Aorta (tissue), 5 donors: ENCODE data around the gene NFAT5. TPM values are rescaled to one million over a fixed set of nuclear protein-coding genes. Genes with fewer than 3 reads are reported as not detected.

Source experiments
- ATAC-seq: fragments of 200-7000 bp; cut with Tn5 transposase; one replicate; pipeline ENCODE4 v1.9.1; 2022; ENCODE audit warnings: moderate library complexity; ENCODE audit not compliant: low FRiP score
- DNase-seq, 2 donors: peaks; one replicate each; pipeline ENCODE4 v3.0.0-alpha.2; 2020
- H3K27ac ChIP-seq, 2 donors: one replicate each; pipeline ENCODE4 v1.5.1; 2013; ENCODE audit warnings: low read length in 2 of 2, mild to moderate bottlenecking in 2 of 2, moderate library complexity in 2 of 2, control low read depth in 1 of 2, inconsistent platforms in 1 of 2, low read depth in 1 of 2
- H3K27me3 ChIP-seq, 2 donors: one replicate each; pipeline ENCODE4 v1.6.1; 2013; ENCODE audit warnings: control low read depth in 1 of 2, low read length in 1 of 2, mild to moderate bottlenecking in 1 of 2, moderate library complexity in 1 of 2; ENCODE audit not compliant: insufficient read depth in 2 of 2, control insufficient read depth in 1 of 2
- H3K36me3 ChIP-seq, 2 donors: one replicate each; pipeline ENCODE4 v1.6.1; 2013; ENCODE audit warnings: control low read depth in 1 of 2, low read length in 1 of 2, mild to moderate bottlenecking in 1 of 2; ENCODE audit not compliant: insufficient read depth in 2 of 2, control insufficient read depth in 1 of 2
- H3K4me1 ChIP-seq, 2 donors: one replicate each; pipeline ENCODE4 v1.6.1; 2013; ENCODE audit warnings: low read length in 2 of 2, control low read depth in 1 of 2, mild to moderate bottlenecking in 1 of 2, moderate library complexity in 1 of 2; ENCODE audit not compliant: insufficient read depth in 2 of 2, control insufficient read depth in 1 of 2
- H3K4me3 ChIP-seq, 2 donors: one replicate each; pipeline ENCODE4 v1.5.1; 2013; ENCODE audit warnings: low read length in 2 of 2, control low read depth in 1 of 2, mild to moderate bottlenecking in 1 of 2
- H3K9me3 ChIP-seq: one replicate; pipeline ENCODE4 v1.6.1; 2013; ENCODE audit warnings: mild to moderate bottlenecking, low read length; ENCODE audit not compliant: control insufficient read depth
- WGBS, 2 donors: extraction: QIAGEN DNeasy Blood & Tissue Kit; methylation state at CpG; one replicate each; pipeline ENCODE4 v1.1.7; 2013; 5-methylcytosine and 5-hydroxymethylcytosine counted together
- intact Hi-C, 2 donors: fragments of 100-400 bp; cut with DNase I; formaldehyde crosslinking; loops; one replicate each; pipeline versions ENCODE4 v1.14.2 to v1.15.0; 2022
- polyA plus RNA-seq, 2 donors: library from polyadenylated mRNA; stranded (reverse); fragments of 200-250 nt; gene quantifications; one replicate each; pipeline ENCODE4 v1.2.3, GENCODE V29; 2013
- total RNA-seq, 2 donors: library from RNA; stranded (reverse); fragmentation: NEBNext Ultra II Directional; extraction: Animal tissue kit (Norgen Biotek cat#: 25700); gene quantifications; one replicate each; pipeline ENCODE4 v1.2.1, GENCODE V29; 2021
- donor health status: healthy with polysubstance abuse.
- donor health status: Bipolar disorder and iron deficiency.
- donor health status: DM: no; HTN: no; CAD: no.
- donor health status: DM: no; HTN: no; CAD: no.
- donor health status: DM: yes; HTN: yes; CAD: no.

NFAT5 gene
- total and polyA plus RNA-seq, 4 donors = 2.1 to 94.6 (median 36.4) TPM

- ATAC-seq = no peak
- no peaks in the 10 kb centered on the region for H3K36me3 ChIP-seq
- WGBS, 2 donors = 57 to 68% methylated on average over 1 of the region's 1 CpG
- no peaks in the 10 kb centered on the region for H3K9me3 ChIP-seq
- H3K4me3 ChIP-seq = no peak overlapping the region
- intact Hi-C loops = no loop called here
- H3K27me3 ChIP-seq = no peaks in the 10 kb centered on the region
- no peaks in the 10 kb centered on the region for H3K4me1 ChIP-seq
- no peak overlapping the region for H3K27ac ChIP-seq
- no peak for DNase-seq
These were observed 97.1 kb downstream of the NFAT5 start for GRCh38 chr16:69662901-69663300.

GRCh38 chr16:69663846-69664245 is 98.1 kb downstream of the NFAT5 start:
- intact Hi-C loops = no loop called here
- DNase-seq (no peak), ATAC-seq (no peak)
- Histone ChIP-seq H3K36me3 (peaks cover 0 to 2% of the 10 kb centered on the region in 2 donors), H3K4me3 (no peak overlapping the region), H3K27ac (no peak overlapping the region), H3K4me1 (no peaks in the 10 kb centered on the region), H3K9me3 (no peaks in the 10 kb centered on the region), H3K27me3 (no peaks in the 10 kb centered on the region)

- ATAC-seq = no peak
- H3K36me3 ChIP-seq = peaks cover 0 to 7% of the 10 kb centered on the region in 2 donors
- intact Hi-C loops = no loop called here
These were observed 103.8 kb downstream of the NFAT5 start for GRCh38 chr16:69669577-69669976.

GRCh38 chr16:69672315-69672997 is 106.7 kb downstream of the NFAT5 start:
- Histone ChIP-seq H3K4me3 (no peak overlapping the region), H3K27me3 (no peaks in the 10 kb centered on the region), H3K4me1 (no peaks in the 10 kb centered on the region), H3K9me3 (no peaks in the 10 kb centered on the region), H3K36me3 (peaks cover 0 to 7% of the 10 kb centered on the region in 2 donors), H3K27ac (no peak overlapping the region)
- no peak for DNase-seq
- WGBS, 2 donors = 50 to 56% methylated on average over 2 of the region's 2 CpGs
- ATAC-seq = no peak
- intact Hi-C loops = no loop called here

More at GRCh38 chr16:69669577-69669976, 103.8 kb downstream of the NFAT5 start:
- Histone ChIP-seq H3K9me3 (no peaks in the 10 kb centered on the region), H3K4me3 (no peak overlapping the region), H3K27me3 (no peaks in the 10 kb centered on the region), H3K4me1 (no peaks in the 10 kb centered on the region), H3K27ac (no peak overlapping the region)
- WGBS, 2 donors = 9 to 10% methylated on average over 1 of the region's 1 CpG
- no peak for DNase-seq

GRCh38 chr16:69672998-69673713 is 107.4 kb downstream of the NFAT5 start:
- Histone ChIP-seq H3K4me3 (no peak overlapping the region), H3K36me3 (peaks cover 0 to 7% of the 10 kb centered on the region in 2 donors), H3K4me1 (no peaks in the 10 kb centered on the region), H3K27me3 (no peaks in the 10 kb centered on the region), H3K9me3 (no peaks in the 10 kb centered on the region), H3K27ac (no peak overlapping the region)
- no peak for ATAC-seq
- WGBS, 2 donors = 58 to 64% methylated on average over 3 of the region's 3 CpGs
- intact Hi-C loops = no loop called here
- no peak for DNase-seq

GRCh38 chr16:69680358-69680757 is 114.6 kb downstream of the NFAT5 start:
- no peaks in the 10 kb centered on the region for H3K9me3 ChIP-seq
- no peaks in the 10 kb centered on the region for H3K36me3 ChIP-seq
- H3K4me3 ChIP-seq = no peak overlapping the region
- no peaks in the 10 kb centered on the region for H3K4me1 ChIP-seq
- ATAC-seq (no peak), DNase-seq (no peak)
- no peak overlapping the region for H3K27ac ChIP-seq
- intact Hi-C loops = no loop called here
- H3K27me3 ChIP-seq = no peaks in the 10 kb centered on the region

- H3K36me3 ChIP-seq = peaks cover 7 to 12% of the 10 kb centered on the region in 2 donors
- 93 to 96% methylated on average over 2 of the region's 2 CpGs for WGBS, 2 donors
- ATAC-seq (no peak), DNase-seq (no peak)
- H3K9me3 ChIP-seq = no peaks in the 10 kb centered on the region
- no peak overlapping the region for H3K27ac ChIP-seq
- H3K4me1 ChIP-seq = no peaks in the 10 kb centered on the region
- H3K4me3 ChIP-seq = no peak overlapping the region
- intact Hi-C loops = no loop called here
- H3K27me3 ChIP-seq = no peaks in the 10 kb centered on the region
These were observed 122.8 kb downstream of the NFAT5 start for GRCh38 chr16:69688589-69688988.

- no peak overlapping the region for H3K4me3 ChIP-seq
- WGBS, 2 donors = 70 to 78% methylated on average over 4 of the region's 4 CpGs
- H3K27me3 ChIP-seq = no peaks in the 10 kb centered on the region
- H3K27ac ChIP-seq = no peak overlapping the region
- H3K36me3 ChIP-seq = peaks cover 11 to 14% of the 10 kb centered on the region in 2 donors
- H3K9me3 ChIP-seq = no peaks in the 10 kb centered on the region
- H3K4me1 ChIP-seq = no peaks in the 10 kb centered on the region
- DNase-seq (no peak), ATAC-seq (no peak)
- intact Hi-C loops = no loop called here
These were observed 126.5 kb downstream of the NFAT5 start for GRCh38 chr16:69691980-69692911.
